A673 (cell line): ENCODE measurements around the gene MYL2.

ENCODE experiments used
- EZH2 ChIP-seq: fragments of 200-600 bp; sonication (generic); IDR thresholded peaks from 2 replicates; pipeline ENCODE4 v1.6.1; 2017; ENCODE audit warnings: borderline replicate concordance, low read depth, mild to moderate bottlenecking, mixed read lengths, antibody characterized with exemption, low read length; ENCODE audit not compliant: poor library complexity, severe bottlenecking
- TF ChIP-seq, protein P1 (sequence below): fragments of 300-800, 200-600 bp; sonication (generic); conservative IDR thresholded peaks from 2 replicates; pipeline ENCODE4 v1.5.1; 2017; ENCODE audit warnings: low read depth, mild to moderate bottlenecking, antibody characterized with exemption, low read length, moderate library complexity, mixed read lengths

DNA sequence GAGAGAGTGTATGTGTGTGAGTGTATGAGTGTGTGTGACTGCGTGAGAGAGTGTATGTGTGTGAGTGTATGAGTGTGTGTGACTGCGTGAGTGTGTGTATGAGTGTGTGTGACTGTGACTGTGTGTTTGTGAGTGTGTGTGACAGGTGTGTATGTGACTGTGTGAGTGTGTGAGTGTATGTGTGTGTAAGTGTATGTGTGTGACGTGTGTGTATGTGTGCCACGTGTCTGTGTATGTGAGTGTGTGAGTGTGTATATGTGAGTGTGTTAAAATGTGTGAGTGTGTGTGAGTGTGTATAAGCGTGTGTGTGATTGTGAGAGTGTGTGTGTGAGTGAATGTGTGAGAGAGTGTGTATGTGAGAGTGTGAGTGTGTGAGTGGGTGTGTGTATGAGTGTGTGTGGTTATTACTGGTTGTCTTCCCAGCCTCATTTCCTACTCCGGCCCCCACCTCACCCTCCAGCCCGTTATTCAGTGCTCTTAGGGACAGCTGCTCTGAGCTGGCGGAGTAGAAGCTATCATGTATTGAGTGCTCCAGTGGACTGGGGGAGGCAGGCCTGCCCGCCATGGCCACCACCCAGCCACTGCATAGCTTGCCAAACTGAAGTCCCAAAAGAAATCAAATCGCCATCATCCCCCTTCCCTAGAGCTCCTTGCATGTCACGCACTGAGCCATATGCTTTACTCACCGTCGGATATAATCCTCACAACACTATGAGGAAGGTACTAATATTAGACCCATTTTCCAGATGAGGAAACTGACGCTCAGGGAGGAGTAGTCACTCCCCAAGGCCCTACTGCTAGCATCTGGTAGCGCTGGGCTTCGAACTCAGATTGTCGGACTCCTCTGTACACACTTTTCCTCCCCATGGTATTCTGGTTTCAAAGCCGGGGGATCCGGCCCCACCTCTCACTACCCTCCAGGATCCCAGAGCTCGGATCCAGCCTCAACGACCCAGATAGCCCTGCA is 10.3 kb upstream of the MYL2 start:
- no peak for TF ChIP-seq EZH2
- TF ChIP-seq, protein P1, sequence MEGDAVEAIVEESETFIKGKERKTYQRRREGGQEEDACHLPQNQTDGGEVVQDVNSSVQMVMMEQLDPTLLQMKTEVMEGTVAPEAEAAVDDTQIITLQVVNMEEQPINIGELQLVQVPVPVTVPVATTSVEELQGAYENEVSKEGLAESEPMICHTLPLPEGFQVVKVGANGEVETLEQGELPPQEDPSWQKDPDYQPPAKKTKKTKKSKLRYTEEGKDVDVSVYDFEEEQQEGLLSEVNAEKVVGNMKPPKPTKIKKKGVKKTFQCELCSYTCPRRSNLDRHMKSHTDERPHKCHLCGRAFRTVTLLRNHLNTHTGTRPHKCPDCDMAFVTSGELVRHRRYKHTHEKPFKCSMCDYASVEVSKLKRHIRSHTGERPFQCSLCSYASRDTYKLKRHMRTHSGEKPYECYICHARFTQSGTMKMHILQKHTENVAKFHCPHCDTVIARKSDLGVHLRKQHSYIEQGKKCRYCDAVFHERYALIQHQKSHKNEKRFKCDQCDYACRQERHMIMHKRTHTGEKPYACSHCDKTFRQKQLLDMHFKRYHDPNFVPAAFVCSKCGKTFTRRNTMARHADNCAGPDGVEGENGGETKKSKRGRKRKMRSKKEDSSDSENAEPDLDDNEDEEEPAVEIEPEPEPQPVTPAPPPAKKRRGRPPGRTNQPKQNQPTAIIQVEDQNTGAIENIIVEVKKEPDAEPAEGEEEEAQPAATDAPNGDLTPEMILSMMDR, result no peak
